ENCODE data around the gene GABBR2.

GABBR2 gene

DNA sequence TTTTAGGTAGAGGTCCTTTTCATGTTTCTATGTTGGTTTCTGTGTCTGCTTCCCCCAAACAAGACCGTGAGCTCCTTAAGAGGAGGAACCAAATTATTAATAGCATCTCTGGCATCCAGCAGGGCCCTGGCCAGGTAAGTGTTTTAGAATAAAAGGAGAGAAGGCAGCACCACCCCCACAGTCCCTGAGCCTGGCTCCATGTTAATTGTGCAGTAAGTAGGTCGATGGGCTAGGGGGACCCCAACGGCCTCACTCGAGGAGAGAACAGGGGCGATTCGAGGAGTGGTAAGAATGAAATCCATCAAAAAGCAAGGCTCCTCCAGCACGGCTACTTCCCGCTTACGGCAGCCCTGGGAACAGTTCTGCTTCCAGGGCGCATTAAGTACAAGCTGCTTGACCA is 67.0 kb downstream of the GABBR2 start:
- H3K27ac ChIP-seq = no peak overlapping the region
- TF ChIP-seq, protein P1, sequence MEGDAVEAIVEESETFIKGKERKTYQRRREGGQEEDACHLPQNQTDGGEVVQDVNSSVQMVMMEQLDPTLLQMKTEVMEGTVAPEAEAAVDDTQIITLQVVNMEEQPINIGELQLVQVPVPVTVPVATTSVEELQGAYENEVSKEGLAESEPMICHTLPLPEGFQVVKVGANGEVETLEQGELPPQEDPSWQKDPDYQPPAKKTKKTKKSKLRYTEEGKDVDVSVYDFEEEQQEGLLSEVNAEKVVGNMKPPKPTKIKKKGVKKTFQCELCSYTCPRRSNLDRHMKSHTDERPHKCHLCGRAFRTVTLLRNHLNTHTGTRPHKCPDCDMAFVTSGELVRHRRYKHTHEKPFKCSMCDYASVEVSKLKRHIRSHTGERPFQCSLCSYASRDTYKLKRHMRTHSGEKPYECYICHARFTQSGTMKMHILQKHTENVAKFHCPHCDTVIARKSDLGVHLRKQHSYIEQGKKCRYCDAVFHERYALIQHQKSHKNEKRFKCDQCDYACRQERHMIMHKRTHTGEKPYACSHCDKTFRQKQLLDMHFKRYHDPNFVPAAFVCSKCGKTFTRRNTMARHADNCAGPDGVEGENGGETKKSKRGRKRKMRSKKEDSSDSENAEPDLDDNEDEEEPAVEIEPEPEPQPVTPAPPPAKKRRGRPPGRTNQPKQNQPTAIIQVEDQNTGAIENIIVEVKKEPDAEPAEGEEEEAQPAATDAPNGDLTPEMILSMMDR (conservative IDR thresholded peaks at IDR 0.05) = no peak

DNA sequence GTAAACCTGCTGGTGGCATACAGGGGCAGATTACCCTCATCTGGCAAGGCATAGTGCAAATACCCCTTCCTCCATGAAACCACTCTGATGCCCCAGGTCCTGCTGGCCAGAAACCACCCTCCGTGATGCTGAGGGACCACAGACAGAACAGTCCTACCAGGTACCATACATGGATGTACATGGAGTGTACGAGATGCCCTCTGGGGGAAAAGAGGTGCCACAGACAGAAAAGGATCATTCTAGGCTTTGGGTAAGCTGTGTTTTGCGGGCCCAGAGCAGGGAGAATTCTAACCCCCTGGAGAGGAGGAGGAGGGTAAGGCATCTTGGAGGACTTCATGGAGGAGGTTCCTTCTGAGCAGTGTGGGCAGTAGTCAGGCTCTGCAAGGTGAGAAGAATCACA is 68.3 kb downstream of the GABBR2 start:
- no peak overlapping the region for H3K27ac ChIP-seq
- TF ChIP-seq, protein P1 (conservative IDR thresholded peaks at IDR 0.05) = no peak

DNA sequence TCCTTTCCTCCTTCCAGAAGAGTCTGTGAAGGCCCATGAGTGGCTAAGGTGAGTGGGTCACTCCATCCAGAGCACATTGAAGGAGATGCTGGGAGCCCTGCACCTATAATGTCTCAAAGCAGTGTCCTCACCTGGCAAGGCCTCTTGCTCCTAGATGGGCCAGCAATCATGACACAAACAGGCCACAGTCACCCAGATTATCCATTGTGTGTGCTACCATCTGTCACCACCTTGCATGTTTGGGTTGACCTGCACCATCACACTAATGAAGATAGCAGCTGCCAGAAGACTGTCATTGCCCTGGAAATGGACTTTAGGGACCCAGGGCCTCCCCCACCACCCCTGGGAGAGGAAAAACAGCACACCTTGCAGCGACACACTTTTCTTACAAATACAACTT is 69.6 kb downstream of the GABBR2 start:
- TF ChIP-seq, protein P1 (conservative IDR thresholded peaks at IDR 0.05) = no peak
- H3K27ac ChIP-seq = no peak overlapping the region

DNA sequence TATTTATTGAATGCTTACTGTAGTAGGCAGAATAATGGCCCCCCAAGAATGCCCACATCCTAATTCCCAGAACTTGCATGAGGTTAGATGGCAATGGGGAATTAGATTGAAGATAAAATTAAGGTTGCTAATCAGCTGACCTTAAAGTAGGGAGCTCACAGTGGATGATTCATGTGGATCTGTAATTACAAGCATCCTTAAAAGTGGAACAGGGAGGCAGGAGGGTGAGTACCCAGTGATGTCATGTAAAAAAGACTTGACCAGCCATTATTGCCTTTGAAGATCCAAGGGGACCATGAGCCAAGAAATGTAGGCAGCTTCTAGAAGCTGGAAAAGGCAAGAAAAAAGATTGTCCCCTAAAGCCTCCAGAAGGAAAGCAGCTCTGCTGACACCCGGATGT is 71.4 kb downstream of the GABBR2 start:
- TF ChIP-seq, protein P1 (conservative IDR thresholded peaks at IDR 0.05) = no peak

DNA sequence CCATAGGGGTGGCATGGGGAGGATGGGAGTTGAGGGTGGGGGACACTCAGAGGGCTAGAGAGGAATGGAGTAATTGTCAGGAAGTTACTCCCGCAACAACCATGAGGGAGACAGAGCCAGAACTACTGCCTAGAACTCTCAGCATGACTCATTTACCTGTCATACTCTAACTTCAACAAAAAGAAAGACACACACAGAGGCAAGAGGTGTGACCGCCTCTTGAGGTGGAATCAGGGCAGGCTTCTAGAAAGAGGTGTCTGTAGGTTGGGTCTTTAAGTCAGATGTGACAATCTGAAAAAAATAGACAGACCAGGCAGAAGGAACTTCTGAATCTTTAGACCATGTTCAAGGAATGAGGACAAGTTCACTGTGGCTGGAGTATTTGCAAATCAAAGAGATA is 73.4 kb downstream of the GABBR2 start:
- TF ChIP-seq, protein P1 (conservative IDR thresholded peaks at IDR 0.05) = no peak

More for the DNA sequence above, 71.4 kb downstream of the GABBR2 start:
- no peak overlapping the region for H3K27ac ChIP-seq

DNA sequence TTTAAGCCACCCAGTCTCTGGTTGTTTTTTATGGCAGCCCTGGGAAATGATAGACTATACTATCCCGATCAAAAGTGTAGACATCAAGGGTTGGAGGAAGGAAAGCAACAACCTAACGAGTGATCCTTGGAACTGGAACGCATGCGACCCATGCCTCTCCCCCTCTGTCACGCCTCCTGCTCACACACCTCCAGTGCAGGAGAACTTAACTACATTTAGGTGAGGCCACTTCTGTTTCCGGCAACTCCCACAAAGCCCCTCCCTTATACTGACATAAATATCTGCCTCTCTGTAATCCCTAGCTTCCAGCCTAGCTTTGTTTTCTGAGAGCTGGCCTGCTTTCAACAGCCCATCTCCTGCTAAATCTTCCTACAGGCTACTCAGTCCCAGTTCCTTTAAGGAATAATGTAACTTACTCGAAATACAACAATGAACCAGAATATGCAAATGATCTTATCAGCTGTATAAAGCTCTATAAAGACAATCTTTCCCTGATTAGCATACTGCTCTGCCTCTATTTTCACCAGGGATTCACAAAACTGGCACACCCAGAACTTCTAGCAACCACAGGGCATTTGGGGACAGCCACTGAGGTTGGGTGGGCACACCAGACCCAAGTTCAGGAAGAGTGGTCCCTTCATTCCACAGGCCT is 73.9 kb downstream of the GABBR2 start:
- no peak overlapping the region for H3K27ac ChIP-seq
- TF ChIP-seq, protein P1 (conservative IDR thresholded peaks at IDR 0.05) = no peak

More for the DNA sequence above, 73.4 kb downstream of the GABBR2 start:
- H3K27ac ChIP-seq = no peak overlapping the region

DNA sequence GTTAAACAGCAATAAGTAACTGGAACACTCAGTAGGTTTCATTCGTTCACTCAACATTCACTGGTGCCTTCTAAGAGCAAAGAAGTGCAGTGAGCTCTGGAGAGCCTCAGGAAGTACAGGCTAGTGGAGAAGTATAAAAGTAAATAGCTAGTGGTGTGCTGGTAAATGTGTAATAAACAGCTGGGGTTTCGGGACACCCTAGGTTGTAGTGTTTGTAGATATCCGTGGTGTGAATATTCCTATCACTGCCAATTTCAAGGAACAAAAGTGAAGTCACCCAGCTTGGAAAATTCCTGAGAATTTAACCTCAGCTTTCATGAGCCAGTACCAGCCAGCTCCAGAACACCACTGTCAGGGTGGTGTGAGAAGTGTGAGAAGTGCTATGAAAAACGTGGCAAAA is 75.9 kb downstream of the GABBR2 start:
- H3K27ac ChIP-seq = no peak overlapping the region
- TF ChIP-seq, protein P1 (conservative IDR thresholded peaks at IDR 0.05) = no peak

All from VCaP (cell line).